CD4-positive, alpha-beta T cell (primary cell): Measurements from ENCODE around the gene MLLT3. TPM values are rescaled to one million over a fixed set of nuclear protein-coding genes. Genes with fewer than 3 reads are reported as not detected.

Experiments used
- ATAC-seq: fragments of 200-7000 bp; cut with Tn5 transposase; one replicate; pipeline ENCODE4 v1.10.0; 2022; ENCODE audit warnings: mild to moderate bottlenecking; ENCODE audit not compliant: poor library complexity
- CTCF ChIA-PET: fragments of 350-600 bp; sonication (Branson Sonifier 250); formaldehyde crosslinking; loops from one replicate; lab custom pipeline; 2021; ENCODE audit warnings: antibody characterized with exemption, inconsistent platforms; lab: Charles Lee
- POLR2A ChIA-PET: fragments of 350-600 bp; sonication (Branson Sonifier 250); formaldehyde crosslinking; loops from one replicate; lab custom pipeline; 2021; ENCODE audit warnings: antibody characterized with exemption, inconsistent platforms; lab: Charles Lee
- DNase-seq, 14 experiments: peaks; one replicate each; pipeline ENCODE4 v3.0.0-alpha.2; 2013 to 2020; ENCODE audit warnings: mixed read lengths in 2 of 14
- H3K27ac ChIP-seq, 2 donors: one replicate each; pipeline versions ENCODE4 v1.5.1 to v1.7.0; 2013; ENCODE audit warnings: low read length in 2 of 2, low read depth in 1 of 2, mild to moderate bottlenecking in 1 of 2
- H3K27me3 ChIP-seq, 2 experiments: 1 replicate in 1 of 2; 2 replicates in 1 of 2; pipeline versions ENCODE4 v1.6.1 to v1.7.0; 2013; ENCODE audit warnings: low read length in 2 of 2, control low read depth in 1 of 2, mild to moderate bottlenecking in 1 of 2, moderate library complexity in 1 of 2; ENCODE audit not compliant: insufficient read depth in 2 of 2, control insufficient read depth in 1 of 2
- H3K36me3 ChIP-seq: one replicate; pipeline ENCODE4 v1.6.1; 2013; ENCODE audit warnings: low read length, control low read depth; ENCODE audit not compliant: insufficient read depth
- H3K4me1 ChIP-seq: one replicate; pipeline ENCODE4 v1.6.1; 2013; ENCODE audit warnings: low read length, control low read depth; ENCODE audit not compliant: insufficient read depth
- H3K4me3 ChIP-seq: one replicate; pipeline ENCODE4 v1.5.1; 2013; ENCODE audit warnings: mild to moderate bottlenecking, low read length, moderate library complexity
- H3K9me3 ChIP-seq, 2 experiments: 1 replicate in 1 of 2; 2 replicates in 1 of 2; pipeline versions ENCODE4 v1.6.1 to v1.7.0; 2013; ENCODE audit warnings: low read length in 2 of 2, mild to moderate bottlenecking in 2 of 2, control low read depth in 1 of 2, moderate library complexity in 1 of 2; ENCODE audit not compliant: control insufficient read depth in 1 of 2, insufficient read depth in 1 of 2
- H3K27ac Mint-ChIP-seq: one replicate; pipeline ENCODE4 v1.8.0; 2020; ENCODE audit warnings: mixed read lengths
- H3K27me3 Mint-ChIP-seq: one replicate; pipeline ENCODE4 v1.8.0; 2021; ENCODE audit warnings: mixed read lengths
- H3K36me3 Mint-ChIP-seq: one replicate; pipeline ENCODE4 v1.8.0; 2021; ENCODE audit warnings: low read depth, mixed read lengths
- H3K4me1 Mint-ChIP-seq: one replicate; pipeline ENCODE4 v1.8.0; 2021; ENCODE audit warnings: low read depth, mixed read lengths
- H3K4me3 Mint-ChIP-seq: one replicate; pipeline ENCODE4 v1.8.0; 2020; ENCODE audit warnings: mild to moderate bottlenecking, mixed read lengths
- H3K9me3 Mint-ChIP-seq: one replicate; pipeline ENCODE4 v1.8.0; 2020; ENCODE audit warnings: mixed read lengths
- intact Hi-C, 2 experiments: fragments of 100-400 bp; cut with DNase I in 1 of 2; cut with micrococcal nuclease in 1 of 2; formaldehyde crosslinking; loops; one replicate each; pipeline versions ENCODE4 v1.15.1 to v1.9.0; 2023 to 2025; cut with DNase I, micrococcal nuclease
- total RNA-seq, 174 experiments: library from RNA in 2 of 174; stranded (reverse) in 2 of 174; gene quantifications; one replicate each; pipeline ENCODE4 v1.2.3 and lab custom pipeline; 2021 to 2026
- TF ChIP-seq, protein P1 (sequence below): fragments of 200-600 bp; IDR thresholded peaks from one replicate; pipeline ENCODE4 v1.8.0; 2022; ENCODE audit warnings: antibody characterized with exemption, mild to moderate bottlenecking

The MLLT3 gene
- total RNA-seq, 2 experiments from 2014 or later: 59.2 to 60.6 TPM

DNA sequence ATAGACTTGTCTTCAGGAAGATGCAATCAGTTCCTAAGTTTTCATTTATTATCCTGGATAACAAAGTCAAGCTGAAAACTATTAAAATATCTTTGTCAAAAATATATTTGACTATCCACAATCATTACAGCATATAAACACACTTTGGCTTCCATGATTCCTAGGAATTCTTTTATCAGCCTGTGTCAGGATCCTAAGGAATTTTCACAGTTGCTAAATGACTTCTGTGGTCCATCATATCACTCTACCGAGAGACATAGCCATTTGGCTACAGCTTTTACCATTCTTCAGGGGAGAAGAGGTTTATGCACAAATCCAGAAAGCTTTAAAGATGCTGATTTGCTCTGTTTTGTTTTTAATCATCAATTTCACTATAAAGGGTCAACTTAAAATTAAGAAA lies 128.3 kb downstream of the MLLT3 start:
- POLR2A ChIA-PET: no interaction called here
- Histone ChIP-seq H3K36me3 (no peaks in the 10 kb centered on the region), H3K9me3 (no peaks in the 10 kb centered on the region), H3K27ac (no peak overlapping the region), H3K4me3 (no peak overlapping the region), H3K27me3 (no peaks in the 10 kb centered on the region), H3K4me1 (peaks cover 5% of the 10 kb centered on the region)
- TF ChIP-seq, protein P1, sequence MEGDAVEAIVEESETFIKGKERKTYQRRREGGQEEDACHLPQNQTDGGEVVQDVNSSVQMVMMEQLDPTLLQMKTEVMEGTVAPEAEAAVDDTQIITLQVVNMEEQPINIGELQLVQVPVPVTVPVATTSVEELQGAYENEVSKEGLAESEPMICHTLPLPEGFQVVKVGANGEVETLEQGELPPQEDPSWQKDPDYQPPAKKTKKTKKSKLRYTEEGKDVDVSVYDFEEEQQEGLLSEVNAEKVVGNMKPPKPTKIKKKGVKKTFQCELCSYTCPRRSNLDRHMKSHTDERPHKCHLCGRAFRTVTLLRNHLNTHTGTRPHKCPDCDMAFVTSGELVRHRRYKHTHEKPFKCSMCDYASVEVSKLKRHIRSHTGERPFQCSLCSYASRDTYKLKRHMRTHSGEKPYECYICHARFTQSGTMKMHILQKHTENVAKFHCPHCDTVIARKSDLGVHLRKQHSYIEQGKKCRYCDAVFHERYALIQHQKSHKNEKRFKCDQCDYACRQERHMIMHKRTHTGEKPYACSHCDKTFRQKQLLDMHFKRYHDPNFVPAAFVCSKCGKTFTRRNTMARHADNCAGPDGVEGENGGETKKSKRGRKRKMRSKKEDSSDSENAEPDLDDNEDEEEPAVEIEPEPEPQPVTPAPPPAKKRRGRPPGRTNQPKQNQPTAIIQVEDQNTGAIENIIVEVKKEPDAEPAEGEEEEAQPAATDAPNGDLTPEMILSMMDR: no peak
- no peaks in the 10 kb centered on the region for H3K36me3 Mint-ChIP-seq
- CTCF ChIA-PET: no interaction called here
- H3K4me1 Mint-ChIP-seq: peaks cover 79% of the 10 kb centered on the region
- intact Hi-C loops: no loop called here
- H3K9me3 Mint-ChIP-seq: no peaks in the 10 kb centered on the region
- H3K27ac Mint-ChIP-seq: no peak overlapping the region
- DNase-seq (no peak), ATAC-seq (no peak)
- H3K4me3 Mint-ChIP-seq: no peak overlapping the region
- no peaks in the 10 kb centered on the region for H3K27me3 Mint-ChIP-seq

DNA sequence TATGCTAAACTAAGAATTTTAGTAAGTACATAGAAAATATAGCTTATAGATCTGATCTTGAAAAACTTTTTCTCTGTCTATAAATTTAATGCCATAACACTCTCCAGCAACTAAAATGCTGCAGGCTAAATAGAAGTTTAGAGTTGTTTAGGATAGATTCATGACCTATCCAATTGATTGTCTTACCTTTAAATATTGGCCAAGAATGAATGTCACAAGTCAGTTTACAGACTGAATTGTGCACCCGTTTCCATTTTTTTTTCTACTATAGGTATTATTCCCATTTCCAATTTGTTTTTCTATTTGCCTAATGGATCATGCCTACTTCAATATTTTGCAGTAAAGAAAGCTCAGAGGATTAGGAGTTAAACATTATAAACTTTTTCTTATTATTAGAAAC lies 129.5 kb downstream of the MLLT3 start:
- no peaks in the 10 kb centered on the region for H3K36me3 Mint-ChIP-seq

DNA sequence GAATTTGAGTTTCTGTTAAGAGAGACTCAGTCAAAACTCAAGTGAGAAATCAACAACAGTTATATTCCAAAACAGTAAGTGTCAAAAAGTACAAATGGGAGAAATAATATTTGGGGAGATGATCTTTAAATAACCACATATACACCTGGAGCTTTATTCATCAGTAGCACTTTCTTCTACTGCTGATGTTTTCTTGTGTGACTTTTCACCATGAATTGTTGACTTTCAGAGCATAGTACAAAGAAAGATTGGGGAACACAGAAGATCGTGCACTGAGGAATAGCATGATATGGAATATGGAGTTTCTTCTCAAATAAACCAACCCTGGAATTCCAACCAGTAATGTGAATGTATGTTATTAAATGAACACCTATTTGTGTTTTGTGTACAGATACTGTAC lies 130.7 kb downstream of the MLLT3 start:
- Histone ChIP-seq H3K4me3 (no peak overlapping the region), H3K4me1 (peaks cover 2% of the 10 kb centered on the region), H3K36me3 (no peaks in the 10 kb centered on the region), H3K27me3 (no peaks in the 10 kb centered on the region), H3K27ac (no peak overlapping the region), H3K9me3 (no peaks in the 10 kb centered on the region)
- DNase-seq (no peak), ATAC-seq (no peak)
- Mint-ChIP-seq H3K4me3 (no peak overlapping the region), H3K9me3 (no peaks in the 10 kb centered on the region), H3K27ac (no peak overlapping the region), H3K36me3 (no peaks in the 10 kb centered on the region), H3K27me3 (no peaks in the 10 kb centered on the region), H3K4me1 (peaks cover 80% of the 10 kb centered on the region)
- CTCF ChIA-PET: no interaction called here
- TF ChIP-seq, protein P1: no peak
- POLR2A ChIA-PET: no interaction called here
- intact Hi-C loops: no loop called here

More for the DNA sequence above, 129.5 kb downstream of the MLLT3 start:
- Histone ChIP-seq H3K9me3 (no peaks in the 10 kb centered on the region), H3K4me1 (peaks cover 5% of the 10 kb centered on the region), H3K36me3 (no peaks in the 10 kb centered on the region), H3K27me3 (no peaks in the 10 kb centered on the region), H3K27ac (no peak overlapping the region), H3K4me3 (no peak overlapping the region)
- DNase-seq (no peak), ATAC-seq (no peak)
- intact Hi-C loops: no loop called here
- ChIA-PET POLR2A (no interaction called here), CTCF (no interaction called here)
- Mint-ChIP-seq H3K4me1 (peaks cover 80% of the 10 kb centered on the region), H3K4me3 (no peak overlapping the region), H3K27me3 (no peaks in the 10 kb centered on the region), H3K9me3 (no peaks in the 10 kb centered on the region), H3K27ac (no peak overlapping the region)
- TF ChIP-seq, protein P1: no peak
